Type B pancreatic cell (in vitro differentiated cells): Measurements from ENCODE around the gene LRRC51. TPM values are rescaled to one million over a fixed set of nuclear protein-coding genes. Genes with fewer than 3 reads are reported as not detected.
A peak's percentile ranks its signal among the peaks of the same experiment; 100 is the strongest.

ENCODE experiments used
- DNase-seq: peaks from one replicate; pipeline ENCODE4 v3.0.0; 2021; ENCODE audit warnings: mixed read lengths; ENCODE audit not compliant: unreplicated experiment; ENCODE audit errors: extremely low spot score
- H3K27ac Mint-ChIP-seq: 2 replicates; pipeline ENCODE4 v1.8.0; 2021; ENCODE audit warnings: mild to moderate bottlenecking, mixed read lengths
- H3K27me3 Mint-ChIP-seq: 2 replicates; pipeline ENCODE4 v1.8.0; 2021; ENCODE audit warnings: mixed read lengths
- H3K36me3 Mint-ChIP-seq: 2 replicates; pipeline ENCODE4 v1.8.0; 2021; ENCODE audit warnings: mixed read lengths
- H3K4me1 Mint-ChIP-seq: one replicate; pipeline ENCODE4 v1.8.0; 2021; ENCODE audit warnings: mixed read lengths; ENCODE audit not compliant: unreplicated experiment
- H3K4me3 Mint-ChIP-seq: 2 replicates; pipeline ENCODE4 v1.8.0; 2021; ENCODE audit warnings: mild to moderate bottlenecking, mixed read lengths
- H3K9me3 Mint-ChIP-seq: 2 replicates; pipeline ENCODE4 v1.8.0; 2021; ENCODE audit warnings: mixed read lengths
- CTCF ChIP-seq: fragments of 200-600 bp; sonication (generic); conservative IDR thresholded peaks from 2 replicates; pipeline ENCODE4 v1.5.0; 2021; ENCODE audit warnings: antibody characterized with exemption, mild to moderate bottlenecking
- long read RNA-seq: library from polyadenylated mRNA; unstranded; transcript quantifications from one replicate; pipeline ENCODE4 v2.0.0, GENCODE V29; 2020
- total RNA-seq: library from RNA; stranded (reverse); gene quantifications from 2 replicates; pipeline ENCODE4 v1.2.1, GENCODE V29; 2021; ENCODE audit warnings: low replicate concordance

The LRRC51 gene
- 7.9 and 14.7 TPM in 2 replicates for total RNA-seq
- long read RNA-seq, transcript LRTOMT-201 (6 exons, 2,642 nt) = major isoform, 7 of 13 reads
- long read RNA-seq, partial matches to known transcripts = 1 of 13 reads
- long read RNA-seq, other reads (novel, unspliced or antisense) = 1 of 13 reads

GRCh38 chr11:72080326-72081183 is at the start of gene LRRC51, which contains the start of gene NUMA1:
Gene LRRC51, plus strand, starts transcription at chr11:72080850. Its CDS starts 8,234 bp downstream, at chr11:72089084.
Gene NUMA1, minus strand, starts transcription at chr11:72080542. Its CDS starts 44,599 bp downstream, at chr11:72035943.
- Mint-ChIP-seq H3K27me3 (no peaks in the 10 kb centered on the region), H3K4me1 (peaks cover 44% of the 10 kb centered on the region), H3K4me3 (peak within 1 kb of the TSS; percentile 96), H3K27ac (peak within 1 kb of the TSS; percentile 99), H3K9me3 (peaks cover 4% of the 10 kb centered on the region), H3K36me3 (peaks cover 7% of the 10 kb centered on the region)
- TF ChIP-seq CTCF = no peak
- DNase-seq = peak; percentile 98

- TF ChIP-seq CTCF = no peak
- H3K4me3 Mint-ChIP-seq = no peak overlapping the region
- H3K4me1 Mint-ChIP-seq = peaks cover 1% of the 10 kb centered on the region
- H3K27me3 Mint-ChIP-seq = no peaks in the 10 kb centered on the region
- peaks cover 7% of the 10 kb centered on the region for H3K36me3 Mint-ChIP-seq
- no peak overlapping the region for H3K27ac Mint-ChIP-seq
- no peak for DNase-seq
- H3K9me3 Mint-ChIP-seq = no peaks in the 10 kb centered on the region
These were observed 44.0 kb upstream of the LRRC51 start for GRCh38 chr11:72036687-72037086.

- Mint-ChIP-seq H3K27ac (no peak overlapping the region), H3K27me3 (no peaks in the 10 kb centered on the region)
- TF ChIP-seq CTCF = no peak
These were observed 42.9 kb upstream of the LRRC51 start for GRCh38 chr11:72037554-72038311.

GRCh38 chr11:72038491-72038890 is 42.2 kb upstream of the LRRC51 start:
- Mint-ChIP-seq H3K27ac (no peak overlapping the region), H3K9me3 (no peaks in the 10 kb centered on the region), H3K36me3 (peaks cover 7% of the 10 kb centered on the region), H3K4me1 (peaks cover 16% of the 10 kb centered on the region), H3K27me3 (no peaks in the 10 kb centered on the region), H3K4me3 (no peak overlapping the region)
- no peak for TF ChIP-seq CTCF
- DNase-seq = no peak

More at GRCh38 chr11:72037554-72038311, 42.9 kb upstream of the LRRC51 start:
- no peak for DNase-seq
- Mint-ChIP-seq H3K4me1 (peaks cover 11% of the 10 kb centered on the region), H3K9me3 (no peaks in the 10 kb centered on the region), H3K4me3 (no peak overlapping the region), H3K36me3 (peaks cover 7% of the 10 kb centered on the region)

GRCh38 chr11:72039031-72039855 is 41.4 kb upstream of the LRRC51 start:
- no peaks in the 10 kb centered on the region for H3K9me3 Mint-ChIP-seq
- no peak overlapping the region for H3K4me3 Mint-ChIP-seq
- H3K27ac Mint-ChIP-seq = no peak overlapping the region
- H3K36me3 Mint-ChIP-seq = peaks cover 7% of the 10 kb centered on the region
- H3K27me3 Mint-ChIP-seq = no peaks in the 10 kb centered on the region
- no peak for TF ChIP-seq CTCF
- no peak for DNase-seq
- peaks cover 20% of the 10 kb centered on the region for H3K4me1 Mint-ChIP-seq
